ENCODE results near the gene PLA2G4D.

PLA2G4D gene

DNA sequence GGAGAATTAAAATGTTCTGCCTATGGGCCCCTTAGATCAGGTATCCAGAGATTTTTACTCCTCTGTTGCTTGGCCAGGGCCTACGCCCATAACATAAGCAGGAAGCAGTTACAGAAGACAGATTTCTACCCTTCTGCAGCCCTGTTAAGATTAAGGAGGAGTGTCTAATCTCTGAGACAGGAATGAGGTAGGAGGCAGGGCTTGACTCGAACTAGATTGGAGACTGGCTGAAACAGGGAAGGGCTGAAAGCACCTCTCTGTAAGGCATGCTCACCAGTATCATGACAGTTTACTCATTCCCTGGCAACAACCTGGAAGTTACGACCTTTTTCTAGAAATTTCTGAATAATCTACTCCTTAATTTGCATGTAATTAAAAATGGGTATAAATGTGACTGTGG lies 16.7 kb downstream of the PLA2G4D start:
- no peaks in the 10 kb centered on the region for H3K9me3 ChIP-seq (ENCODE audit: control insufficient read depth, low read length)
- H3K27me3 ChIP-seq (ENCODE audit: control insufficient read depth, insufficient read depth, low read length, poor library complexity, severe bottlenecking), result no peaks in the 10 kb centered on the region
- no peaks in the 10 kb centered on the region for H3K36me3 ChIP-seq (ENCODE audit: control insufficient read depth, insufficient read depth, low read length)
- 83 to 85% methylated on average over 3 of the region's 3 CpGs for WGBS, 2 experiments
- peaks cover 14% of the 10 kb centered on the region for H3K4me1 ChIP-seq (ENCODE audit: control insufficient read depth, insufficient read depth, low read length)
- no peak overlapping the region for H3K27ac ChIP-seq (ENCODE audit: insufficient read depth, low read depth, low read length, poor library complexity, severe bottlenecking)
- H3K4me3 ChIP-seq (ENCODE audit: insufficient read depth, low read depth, low read length), result no peak overlapping the region

DNA sequence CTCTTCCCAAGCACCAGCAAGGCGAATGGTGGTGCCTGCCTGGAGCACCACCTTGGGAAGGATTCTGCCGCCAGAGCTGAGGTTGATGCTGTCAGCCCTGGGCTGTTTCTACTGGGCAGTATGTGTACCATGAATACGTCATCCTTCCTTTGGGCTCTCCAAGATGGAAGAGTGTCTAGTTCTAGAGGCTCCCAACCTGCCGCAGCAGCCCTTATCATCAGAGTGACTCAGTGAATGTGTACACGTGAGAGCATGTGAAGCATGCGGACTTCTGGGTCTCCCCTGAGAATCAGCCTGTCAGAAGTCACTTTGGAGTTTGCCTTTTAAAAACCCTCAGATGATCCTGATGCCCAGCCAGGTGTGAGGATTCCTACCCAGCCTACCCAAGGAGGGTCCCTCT lies 20.9 kb downstream of the PLA2G4D start:
- 92 to 93% methylated on average over 6 of the region's 6 CpGs for WGBS, 2 experiments
- Histone ChIP-seq H3K4me1 (ENCODE audit: control insufficient read depth, insufficient read depth, low read length) (no peaks in the 10 kb centered on the region), H3K27ac (ENCODE audit: insufficient read depth, low read depth, low read length, poor library complexity, severe bottlenecking) (no peak overlapping the region), H3K36me3 (ENCODE audit: control insufficient read depth, insufficient read depth, low read length) (no peaks in the 10 kb centered on the region), H3K4me3 (ENCODE audit: insufficient read depth, low read depth, low read length) (no peak overlapping the region), H3K27me3 (ENCODE audit: control insufficient read depth, insufficient read depth, low read length, poor library complexity, severe bottlenecking) (no peaks in the 10 kb centered on the region), H3K9me3 (ENCODE audit: control insufficient read depth, low read length) (no peaks in the 10 kb centered on the region)

DNA sequence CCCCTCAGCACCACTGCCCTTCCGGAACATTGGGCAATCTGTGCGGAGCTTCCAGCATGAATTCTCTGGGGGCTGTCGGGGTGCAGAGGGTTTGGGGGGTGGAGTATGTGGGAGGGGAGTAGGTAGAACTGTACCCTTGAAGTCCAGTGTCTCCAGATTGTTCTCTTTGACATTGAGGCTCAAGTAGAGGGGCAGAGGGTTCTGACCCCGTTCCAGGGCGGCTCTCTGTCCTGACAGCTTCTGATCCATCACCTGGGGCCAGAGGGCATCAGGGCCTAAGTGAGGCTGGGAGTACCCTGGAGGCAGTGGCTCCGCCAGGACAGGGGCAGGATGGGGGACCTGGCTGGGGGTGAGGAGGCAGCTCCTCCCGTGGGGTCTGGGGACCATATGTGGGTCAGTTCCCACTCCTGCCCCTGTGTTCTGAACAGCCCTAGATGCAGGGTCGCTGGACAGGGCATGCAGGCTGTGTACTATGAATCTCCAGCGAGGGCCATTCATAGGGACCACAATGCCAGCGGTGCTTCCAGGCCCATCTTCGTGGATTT lies 22.1 kb downstream of the PLA2G4D start:
- 87 to 88% methylated on average over 11 of the region's 11 CpGs for WGBS, 2 experiments
- Histone ChIP-seq H3K36me3 (ENCODE audit: control insufficient read depth, insufficient read depth, low read length) (no peaks in the 10 kb centered on the region), H3K27ac (ENCODE audit: insufficient read depth, low read depth, low read length, poor library complexity, severe bottlenecking) (no peak overlapping the region), H3K4me1 (ENCODE audit: control insufficient read depth, insufficient read depth, low read length) (no peaks in the 10 kb centered on the region), H3K4me3 (ENCODE audit: insufficient read depth, low read depth, low read length) (no peak overlapping the region), H3K27me3 (ENCODE audit: control insufficient read depth, insufficient read depth, low read length, poor library complexity, severe bottlenecking) (no peaks in the 10 kb centered on the region), H3K9me3 (ENCODE audit: control insufficient read depth, low read length) (no peaks in the 10 kb centered on the region)

DNA sequence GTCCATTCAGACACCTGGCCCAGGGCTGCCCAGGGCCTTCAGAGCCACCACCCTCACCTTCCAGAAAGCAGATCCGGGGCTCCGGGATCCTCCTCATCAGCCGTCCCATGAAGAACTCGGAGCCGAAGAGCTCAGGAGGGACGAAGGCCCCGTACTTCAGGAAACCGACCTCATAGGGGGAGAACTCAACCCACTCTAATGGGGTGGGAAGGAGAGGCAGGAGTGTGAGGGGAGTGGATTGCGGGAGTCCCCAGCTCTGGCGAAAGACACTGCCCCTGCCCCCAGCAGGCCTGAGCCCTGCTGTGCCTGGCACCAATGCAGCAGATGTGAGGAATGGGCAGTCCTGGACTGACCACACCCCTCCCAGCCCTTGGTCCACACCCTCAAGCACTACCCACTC lies 22.6 kb downstream of the PLA2G4D start:
- WGBS, 2 experiments, result 93 to 97% methylated on average over 10 of the region's 10 CpGs
- no peak overlapping the region for H3K27ac ChIP-seq (ENCODE audit: insufficient read depth, low read depth, low read length, poor library complexity, severe bottlenecking)
- H3K4me1 ChIP-seq (ENCODE audit: control insufficient read depth, insufficient read depth, low read length), result no peaks in the 10 kb centered on the region
- H3K4me3 ChIP-seq (ENCODE audit: insufficient read depth, low read depth, low read length), result no peak overlapping the region
- H3K9me3 ChIP-seq (ENCODE audit: control insufficient read depth, low read length), result no peaks in the 10 kb centered on the region
- no peaks in the 10 kb centered on the region for H3K36me3 ChIP-seq (ENCODE audit: control insufficient read depth, insufficient read depth, low read length)
- H3K27me3 ChIP-seq (ENCODE audit: control insufficient read depth, insufficient read depth, low read length, poor library complexity, severe bottlenecking), result no peaks in the 10 kb centered on the region

DNA sequence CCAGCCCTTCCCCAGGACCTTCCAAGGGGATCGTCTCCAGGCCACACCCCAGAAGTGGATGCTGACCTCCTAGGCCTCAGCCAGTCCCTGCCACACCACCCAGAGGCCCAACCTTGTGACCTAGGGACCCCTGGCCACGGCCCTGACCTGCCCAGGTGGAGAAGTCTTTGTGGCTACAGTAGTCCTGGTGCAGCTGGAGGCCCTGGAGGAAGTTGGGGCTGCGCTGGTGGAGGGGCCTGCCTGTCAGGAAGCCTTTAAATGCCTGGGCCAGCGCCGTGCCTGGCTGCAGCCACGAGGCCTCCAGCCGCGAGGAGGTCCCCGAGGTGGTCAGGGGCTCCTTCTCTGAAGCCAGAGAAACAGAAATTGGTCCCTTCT lies 23.4 kb downstream of the PLA2G4D start:
- Histone ChIP-seq H3K36me3 (ENCODE audit: control insufficient read depth, insufficient read depth, low read length) (no peaks in the 10 kb centered on the region), H3K27me3 (ENCODE audit: control insufficient read depth, insufficient read depth, low read length, poor library complexity, severe bottlenecking) (no peaks in the 10 kb centered on the region), H3K4me1 (ENCODE audit: control insufficient read depth, insufficient read depth, low read length) (peaks cover 4% of the 10 kb centered on the region), H3K4me3 (ENCODE audit: insufficient read depth, low read depth, low read length) (no peak overlapping the region), H3K27ac (ENCODE audit: insufficient read depth, low read depth, low read length, poor library complexity, severe bottlenecking) (no peak overlapping the region), H3K9me3 (ENCODE audit: control insufficient read depth, low read length) (no peaks in the 10 kb centered on the region)
- WGBS, 2 experiments, result 91 to 94% methylated on average over 9 of the region's 9 CpGs

DNA sequence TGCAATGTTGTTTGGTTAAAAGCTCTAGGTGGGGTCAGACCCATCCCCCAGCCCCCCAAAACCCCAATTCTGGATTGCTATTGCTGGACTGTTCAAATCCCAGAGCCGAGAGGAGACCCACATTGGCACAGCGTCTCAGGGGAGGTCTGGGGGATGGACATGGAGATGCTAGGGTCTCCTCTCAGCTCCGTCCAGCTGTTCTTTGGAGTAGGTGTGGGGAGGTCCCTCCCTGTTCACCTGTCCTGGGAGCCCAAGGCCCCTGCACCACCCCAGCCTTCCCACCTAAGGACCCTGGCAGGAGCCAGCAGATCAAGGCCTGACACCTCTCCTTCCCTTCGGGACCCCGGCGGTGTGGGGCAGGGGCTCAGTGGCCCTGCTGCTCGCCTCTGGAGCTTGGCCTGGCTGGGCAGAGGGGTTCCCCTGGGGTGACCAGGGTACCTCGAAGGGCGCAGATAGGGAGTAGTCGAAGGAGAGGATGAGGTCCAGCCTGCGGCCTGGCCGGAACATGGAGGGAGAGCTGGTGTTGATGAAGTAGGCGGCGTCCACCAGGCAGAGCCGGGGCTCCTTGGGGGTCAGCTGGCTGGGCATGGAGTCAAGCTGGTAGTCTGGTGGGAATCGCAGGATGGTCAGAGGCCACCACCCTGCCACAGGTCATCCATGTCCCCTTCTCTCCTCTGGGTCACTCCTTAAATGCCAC lies 23.9 kb downstream of the PLA2G4D start:
- 90% methylated on average over 16 of the region's 16 CpGs for WGBS, 2 experiments
- Histone ChIP-seq H3K9me3 (ENCODE audit: control insufficient read depth, low read length) (no peaks in the 10 kb centered on the region), H3K27ac (ENCODE audit: insufficient read depth, low read depth, low read length, poor library complexity, severe bottlenecking) (no peak overlapping the region), H3K4me1 (ENCODE audit: control insufficient read depth, insufficient read depth, low read length) (peaks cover 7% of the 10 kb centered on the region), H3K4me3 (ENCODE audit: insufficient read depth, low read depth, low read length) (no peak overlapping the region), H3K36me3 (ENCODE audit: control insufficient read depth, insufficient read depth, low read length) (no peaks in the 10 kb centered on the region), H3K27me3 (ENCODE audit: control insufficient read depth, insufficient read depth, low read length, poor library complexity, severe bottlenecking) (no peaks in the 10 kb centered on the region)

DNA sequence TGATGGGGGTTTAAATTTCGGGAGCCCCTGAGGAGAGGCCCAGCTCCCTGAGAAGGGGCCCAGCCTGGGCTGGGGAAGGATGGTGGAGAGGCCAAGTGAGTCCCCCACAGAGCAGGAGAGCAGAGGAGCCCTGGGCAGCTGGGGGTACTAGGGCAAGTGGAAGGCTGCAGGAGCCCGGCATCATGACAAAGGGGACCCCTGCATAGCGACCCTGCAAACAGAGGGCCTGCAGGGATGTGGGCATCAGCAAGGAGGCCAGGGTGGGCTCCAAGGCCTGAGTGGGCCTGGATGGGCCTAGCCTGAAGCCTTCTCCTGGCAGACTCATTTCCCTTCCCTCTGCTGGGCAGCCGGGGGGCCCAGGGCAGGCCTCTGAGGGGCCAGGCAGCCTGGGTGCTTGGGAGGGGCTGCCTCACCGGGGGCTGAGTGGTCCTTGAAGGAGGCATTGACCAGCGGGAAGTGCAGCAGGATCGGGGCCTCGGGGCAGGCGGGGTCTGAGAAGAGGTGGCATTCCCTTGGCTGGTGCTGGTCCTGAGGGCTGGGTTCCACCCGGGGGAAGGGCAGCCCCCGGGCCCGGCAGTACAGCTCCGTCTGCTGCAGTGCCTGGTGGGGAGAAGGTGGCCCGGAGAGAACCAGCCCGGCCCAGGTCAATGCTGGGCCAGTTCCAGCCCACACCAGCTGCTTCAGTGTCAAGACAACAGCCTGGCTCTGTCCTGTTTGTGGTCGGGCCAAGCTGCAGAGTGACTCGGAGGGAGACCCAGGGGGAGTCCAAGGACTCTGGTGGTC lies 24.7 kb downstream of the PLA2G4D start:
- H3K36me3 ChIP-seq (ENCODE audit: control insufficient read depth, insufficient read depth, low read length), result no peaks in the 10 kb centered on the region
- no peak overlapping the region for H3K4me3 ChIP-seq (ENCODE audit: insufficient read depth, low read depth, low read length)
- H3K27ac ChIP-seq (ENCODE audit: insufficient read depth, low read depth, low read length, poor library complexity, severe bottlenecking), result no peak overlapping the region
- peaks cover 7% of the 10 kb centered on the region for H3K4me1 ChIP-seq (ENCODE audit: control insufficient read depth, insufficient read depth, low read length)
- H3K27me3 ChIP-seq (ENCODE audit: control insufficient read depth, insufficient read depth, low read length, poor library complexity, severe bottlenecking), result no peaks in the 10 kb centered on the region
- no peaks in the 10 kb centered on the region for H3K9me3 ChIP-seq (ENCODE audit: control insufficient read depth, low read length)
- 91 to 93% methylated on average over 17 of the region's 17 CpGs for WGBS, 2 experiments

DNA sequence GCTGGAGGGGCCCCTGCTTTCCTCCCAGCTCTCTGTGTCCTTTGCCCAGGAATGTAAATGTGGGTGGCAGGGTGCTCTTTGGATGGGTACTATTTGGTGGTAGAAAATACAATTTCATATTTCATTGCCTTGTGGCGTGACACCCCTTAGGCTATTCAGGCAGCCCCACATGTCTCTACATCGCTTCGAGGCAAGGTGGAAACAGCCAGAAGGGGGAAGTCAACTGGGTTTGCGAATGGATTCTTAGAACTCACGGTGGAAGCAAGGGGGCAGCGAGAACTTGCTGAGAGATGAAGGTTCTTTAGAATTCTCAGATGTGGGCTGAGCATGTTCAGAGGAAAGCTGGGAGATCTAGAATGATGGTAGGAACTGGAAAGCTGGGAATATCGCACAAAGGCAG lies 25.3 kb downstream of the PLA2G4D start:
- WGBS, 2 experiments, result 85 to 87% methylated on average over 7 of the region's 7 CpGs
- H3K4me3 ChIP-seq (ENCODE audit: insufficient read depth, low read depth, low read length), result no peak overlapping the region
- H3K27me3 ChIP-seq (ENCODE audit: control insufficient read depth, insufficient read depth, low read length, poor library complexity, severe bottlenecking), result no peaks in the 10 kb centered on the region
- peaks cover 7% of the 10 kb centered on the region for H3K4me1 ChIP-seq (ENCODE audit: control insufficient read depth, insufficient read depth, low read length)
- H3K36me3 ChIP-seq (ENCODE audit: control insufficient read depth, insufficient read depth, low read length), result no peaks in the 10 kb centered on the region
- no peak overlapping the region for H3K27ac ChIP-seq (ENCODE audit: insufficient read depth, low read depth, low read length, poor library complexity, severe bottlenecking)
- no peaks in the 10 kb centered on the region for H3K9me3 ChIP-seq (ENCODE audit: control insufficient read depth, low read length)

DNA sequence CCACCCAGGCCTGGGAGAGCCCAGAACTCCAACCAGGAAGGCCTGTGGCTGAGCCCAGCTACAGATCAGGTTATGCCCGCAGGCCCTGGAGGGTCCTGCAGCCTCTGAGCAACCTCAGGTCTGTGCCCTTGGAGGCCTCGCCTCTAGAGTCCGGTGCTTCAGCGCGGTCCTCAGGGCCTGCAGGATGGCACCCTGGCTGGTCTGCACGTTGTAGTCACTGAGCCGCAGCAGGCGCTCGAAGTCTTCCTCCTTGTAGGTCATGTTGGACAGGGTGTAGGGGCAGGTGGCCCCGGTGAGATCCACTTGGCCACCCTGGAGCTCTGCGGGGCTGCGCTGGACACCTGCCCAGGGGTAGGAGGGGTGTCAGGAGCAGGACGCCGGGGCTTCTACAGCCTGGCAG lies 25.8 kb downstream of the PLA2G4D start:
- H3K9me3 ChIP-seq (ENCODE audit: control insufficient read depth, low read length), result no peaks in the 10 kb centered on the region
- 93 to 95% methylated on average over 14 of the region's 14 CpGs for WGBS, 2 experiments
- H3K4me3 ChIP-seq (ENCODE audit: insufficient read depth, low read depth, low read length), result no peak overlapping the region
- H3K27ac ChIP-seq (ENCODE audit: insufficient read depth, low read depth, low read length, poor library complexity, severe bottlenecking), result no peak overlapping the region
- H3K36me3 ChIP-seq (ENCODE audit: control insufficient read depth, insufficient read depth, low read length), result no peaks in the 10 kb centered on the region
- H3K4me1 ChIP-seq (ENCODE audit: control insufficient read depth, insufficient read depth, low read length), result peaks cover 7% of the 10 kb centered on the region
- H3K27me3 ChIP-seq (ENCODE audit: control insufficient read depth, insufficient read depth, low read length, poor library complexity, severe bottlenecking), result no peaks in the 10 kb centered on the region

DNA sequence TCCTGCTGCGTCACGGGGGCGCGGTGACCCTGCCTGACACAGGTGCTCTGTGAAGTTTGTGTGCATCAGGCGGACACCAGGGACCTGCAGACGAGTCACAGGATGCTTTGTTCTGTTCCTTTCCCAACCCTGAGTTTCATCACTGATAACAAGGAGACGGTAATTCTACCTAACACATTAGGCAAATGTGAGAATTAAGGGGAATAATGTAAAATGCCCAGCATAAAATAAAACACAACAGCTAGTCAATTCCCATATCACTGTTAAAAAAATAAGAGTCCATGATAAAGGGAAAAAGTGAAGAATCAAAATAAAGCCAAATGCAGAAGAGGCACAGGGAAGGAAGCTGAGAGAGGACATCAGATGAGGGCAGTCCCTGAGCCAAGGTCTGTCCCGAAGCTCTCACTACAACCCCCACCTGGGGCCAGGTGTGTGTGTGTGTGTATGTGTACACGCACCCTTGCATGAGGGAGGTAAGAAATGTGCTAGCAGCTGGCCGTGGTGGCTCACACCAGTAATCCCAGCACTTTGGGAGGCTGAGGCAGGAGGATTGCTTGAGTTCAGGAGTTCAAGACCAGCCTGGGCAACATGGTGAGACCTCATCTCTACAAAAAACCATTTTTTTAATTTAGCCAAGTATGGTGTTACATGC lies 27.5 kb downstream of the PLA2G4D start:
- 49 to 54% methylated on average over 10 of the region's 10 CpGs for WGBS, 2 experiments
- H3K27ac ChIP-seq (ENCODE audit: insufficient read depth, low read depth, low read length, poor library complexity, severe bottlenecking), result no peak overlapping the region
- H3K4me3 ChIP-seq (ENCODE audit: insufficient read depth, low read depth, low read length), result no peak overlapping the region
- H3K27me3 ChIP-seq (ENCODE audit: control insufficient read depth, insufficient read depth, low read length, poor library complexity, severe bottlenecking), result no peaks in the 10 kb centered on the region
- no peaks in the 10 kb centered on the region for H3K9me3 ChIP-seq (ENCODE audit: control insufficient read depth, low read length)
- no peaks in the 10 kb centered on the region for H3K36me3 ChIP-seq (ENCODE audit: control insufficient read depth, insufficient read depth, low read length)
- H3K4me1 ChIP-seq (ENCODE audit: control insufficient read depth, insufficient read depth, low read length), result peaks cover 7% of the 10 kb centered on the region
